K562 treated with DMSO at 1 percent for 12 hours (cell line): ENCODE measurements around the gene RPS18. TPM values are rescaled to one million over a fixed set of nuclear protein-coding genes. Genes with fewer than 3 reads are reported as not detected.

ENCODE experiments used
- total RNA-seq: library from RNA; unstranded; fragments of 300-600 nt; gene quantifications from 2 replicates; pipeline ENCODE4 v1.2.3, GENCODE V29; 2022; ENCODE audit not compliant: insufficient read depth

Gene RPS18
- 11,156 and 15,789 TPM in 2 replicates for total RNA-seq

DNA sequence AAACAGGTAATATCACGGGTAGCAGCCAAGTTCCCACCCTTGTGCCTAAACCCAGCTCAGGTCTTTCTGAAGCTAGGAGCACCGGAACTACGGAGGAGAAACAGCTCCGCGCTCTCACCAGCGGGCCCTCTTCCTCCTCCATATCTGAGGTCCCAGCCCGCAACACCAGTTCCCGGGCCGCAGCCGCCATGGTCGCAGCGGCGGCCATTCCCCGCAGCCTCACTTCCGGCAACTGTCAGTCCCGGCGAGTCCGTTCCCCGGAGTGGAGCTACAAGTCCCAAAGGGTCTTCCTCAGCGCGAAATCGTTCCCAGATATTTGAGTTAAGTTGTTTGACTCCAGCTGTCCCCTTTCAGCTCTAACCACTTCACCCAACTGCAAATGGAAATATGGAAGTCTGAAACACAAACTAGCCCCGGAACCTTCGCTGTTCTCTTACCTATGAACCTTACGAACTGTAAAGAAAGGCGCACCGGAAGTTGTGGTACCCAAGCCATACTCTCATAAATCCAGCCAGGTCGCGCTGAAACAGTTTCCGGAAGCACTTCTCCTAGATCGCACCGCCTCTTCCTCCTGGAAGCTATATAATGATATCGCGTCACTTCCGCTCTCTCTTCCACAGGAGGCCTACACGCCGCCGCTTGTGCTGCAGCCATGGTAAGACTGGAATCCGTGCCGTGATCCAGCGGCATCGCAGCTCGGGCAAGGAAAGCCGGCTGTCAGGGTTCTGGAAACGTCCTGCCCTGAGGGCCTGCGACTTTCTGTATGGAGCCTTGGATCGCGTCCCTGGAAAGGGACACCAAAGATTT lies at the start of gene RPS18, which contains the start of gene VPS52:
Gene RPS18 (plus strand): TSS at position 608 of the 807 bp plus-strand sequence. CDS start 45 bp downstream, at position 653.
Gene VPS52 (minus strand): TSS at position 409 of the 807 bp plus-strand sequence. CDS start 201 bp downstream, at position 208.

DNA sequence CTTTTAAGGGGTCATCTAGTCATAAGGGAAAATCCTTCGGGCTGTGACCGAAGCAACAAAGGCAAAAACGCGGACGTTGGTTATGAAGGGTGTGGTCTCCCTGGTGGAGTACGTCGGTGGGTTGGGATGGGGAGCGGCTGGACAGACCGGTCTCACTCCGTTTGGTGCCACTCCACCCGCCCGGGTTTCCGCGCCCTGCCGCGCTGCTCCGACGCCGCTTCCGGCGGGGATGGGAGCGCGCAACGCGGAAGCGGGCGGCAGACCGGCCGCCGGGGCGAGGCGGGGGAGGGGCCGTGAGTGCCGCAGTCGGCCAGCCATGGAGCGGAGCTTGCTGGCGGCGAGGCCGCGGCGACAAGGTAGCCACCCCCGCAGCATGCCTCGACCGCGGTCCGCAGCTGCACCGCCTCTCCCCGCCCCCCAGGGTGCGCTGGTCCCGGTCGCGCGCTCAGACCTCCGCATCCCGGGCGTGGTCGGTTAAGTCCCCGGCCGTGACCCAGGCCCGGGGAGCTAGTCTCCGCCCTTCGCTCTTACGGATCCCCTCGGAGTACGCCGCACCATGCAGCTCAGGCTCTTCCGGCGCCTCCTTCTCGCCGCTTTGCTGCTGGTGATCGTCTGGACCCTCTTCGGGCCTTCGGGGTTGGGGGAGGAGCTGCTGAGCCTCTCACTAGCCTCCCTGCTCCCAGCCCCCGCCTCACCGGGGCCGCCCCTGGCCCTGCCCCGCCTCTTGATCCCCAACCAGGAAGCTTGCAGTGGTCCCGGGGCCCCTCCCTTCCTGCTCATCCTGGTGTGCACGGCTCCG lies 5.2 kb downstream of the RPS18 start, which contains the start of gene B3GALT4:
Gene B3GALT4 (plus strand): TSS at position 260 of the 799 bp plus-strand sequence. CDS start 297 bp downstream, at position 557.

DNA sequence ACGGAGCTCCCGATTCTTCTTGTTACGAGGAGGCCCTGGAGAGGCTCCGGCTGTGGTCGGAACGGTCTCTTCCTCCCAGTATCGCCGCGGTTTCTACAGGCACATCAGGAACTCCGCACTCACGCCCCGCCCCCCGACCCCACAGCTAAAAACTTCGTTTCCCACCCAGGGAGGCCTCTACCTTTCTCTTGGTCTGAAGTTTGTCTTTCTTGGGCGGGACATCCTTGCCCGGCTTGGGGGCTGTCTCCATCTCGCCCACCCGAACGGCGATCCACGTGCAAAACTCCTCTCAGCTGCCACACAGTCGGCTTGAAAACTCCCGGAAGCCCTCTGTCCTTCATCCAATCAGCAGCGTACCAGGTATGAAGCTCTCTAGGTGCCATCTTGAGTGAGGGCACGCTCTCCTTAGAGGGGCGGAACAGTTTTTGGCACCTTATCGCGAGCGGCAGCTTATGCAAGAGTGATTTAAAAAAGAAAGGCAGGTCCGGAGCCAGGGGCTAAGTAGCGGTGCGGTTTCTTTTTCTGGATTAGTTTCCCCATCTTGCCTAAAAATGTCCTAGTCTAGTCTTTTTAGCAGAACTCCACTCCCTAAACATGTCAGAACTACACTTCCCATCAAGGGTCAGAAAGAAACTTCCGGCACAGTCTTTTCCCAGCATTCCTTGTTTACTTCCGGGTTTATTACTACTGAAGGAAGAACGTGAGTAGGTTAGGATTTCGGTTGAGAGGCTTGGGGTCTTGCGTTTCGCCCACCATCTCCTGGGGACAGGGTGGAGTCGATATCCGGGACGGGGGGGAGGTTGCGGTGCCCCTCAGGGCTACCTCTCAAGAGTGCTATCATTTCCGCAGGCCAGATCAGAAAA lies 17.3 kb downstream of the RPS18 start, which contains the start of the genes PFDN6 and WDR46:
Gene PFDN6 (plus strand): TSS at position 681 of the 863 bp plus-strand sequence. CDS start 256 bp downstream, outside the sequence.
Gene WDR46 (minus strand): TSS at position 319 of the 863 bp plus-strand sequence. CDS start 69 bp downstream, at position 250.

DNA sequence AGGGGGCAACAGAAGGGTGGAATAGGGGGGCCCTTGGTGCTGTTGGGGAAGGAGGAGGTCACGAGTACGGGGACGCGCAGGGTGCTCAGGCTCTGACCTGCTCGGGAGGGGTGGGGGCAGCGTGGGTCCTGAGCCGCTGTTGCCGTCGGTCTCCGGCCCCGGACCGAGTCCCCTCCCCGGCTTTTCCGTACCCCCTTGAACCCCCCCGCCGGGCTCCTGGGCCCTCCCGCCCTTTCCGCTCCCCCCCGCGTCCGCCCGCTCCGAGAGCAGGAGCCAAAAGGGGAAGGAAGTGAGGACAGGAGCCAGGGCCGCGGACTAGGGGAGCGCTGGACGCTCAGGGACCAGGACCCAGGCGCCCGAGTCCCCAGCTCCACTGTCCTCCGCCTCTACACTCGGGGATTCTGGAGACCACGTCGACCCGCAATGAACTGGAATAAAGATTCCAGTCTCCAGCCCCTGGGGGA lies 26.9 kb downstream of the RPS18 start, which contains the start of gene RGL2:
Gene RGL2 (minus strand): TSS at position 170 of the 464 bp plus-strand sequence. CDS start 332 bp downstream, outside the sequence.

DNA sequence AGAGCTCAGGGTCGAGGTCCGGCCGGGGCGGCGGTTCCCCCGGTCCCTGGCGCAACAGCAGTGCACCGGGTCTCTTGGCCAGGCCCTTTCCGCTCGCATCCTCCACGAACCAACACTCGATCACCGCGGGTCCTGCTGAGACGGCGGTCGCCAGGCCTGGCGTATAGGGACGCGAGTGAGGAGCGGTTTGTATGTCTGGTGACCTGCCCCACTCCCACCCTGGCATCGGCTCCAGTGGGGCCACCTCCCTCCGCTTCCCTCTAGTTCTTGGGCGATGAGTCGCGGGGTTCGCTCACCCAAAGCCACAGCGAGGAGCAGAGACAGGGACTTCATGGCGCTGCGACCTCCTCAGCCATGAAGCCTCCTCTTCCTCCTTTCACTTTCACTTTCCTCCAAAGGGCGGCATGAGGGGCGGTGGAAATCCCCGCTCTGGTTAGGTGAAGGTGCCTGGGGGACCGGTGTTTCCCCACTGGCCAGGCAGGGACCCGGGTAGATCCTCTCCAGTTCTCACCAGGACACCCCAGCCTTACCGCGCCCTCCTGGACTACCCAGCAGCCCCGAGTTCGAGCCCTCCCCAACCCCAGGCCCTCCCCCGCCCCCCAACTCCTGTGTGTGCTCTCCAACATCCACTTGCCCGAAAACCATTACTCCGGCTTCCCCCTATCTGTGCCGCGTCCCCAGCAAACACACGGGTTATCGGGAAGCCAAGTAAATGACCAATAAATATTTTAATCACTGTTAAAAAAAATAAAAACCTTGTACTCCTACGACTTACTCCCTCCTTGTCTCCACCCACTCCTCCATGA lies 42.0 kb downstream of the RPS18 start, which contains the start of gene TAPBP:
Gene TAPBP (minus strand): TSS at position 370 of the 806 bp plus-strand sequence. CDS start 37 bp downstream, at position 333.

DNA sequence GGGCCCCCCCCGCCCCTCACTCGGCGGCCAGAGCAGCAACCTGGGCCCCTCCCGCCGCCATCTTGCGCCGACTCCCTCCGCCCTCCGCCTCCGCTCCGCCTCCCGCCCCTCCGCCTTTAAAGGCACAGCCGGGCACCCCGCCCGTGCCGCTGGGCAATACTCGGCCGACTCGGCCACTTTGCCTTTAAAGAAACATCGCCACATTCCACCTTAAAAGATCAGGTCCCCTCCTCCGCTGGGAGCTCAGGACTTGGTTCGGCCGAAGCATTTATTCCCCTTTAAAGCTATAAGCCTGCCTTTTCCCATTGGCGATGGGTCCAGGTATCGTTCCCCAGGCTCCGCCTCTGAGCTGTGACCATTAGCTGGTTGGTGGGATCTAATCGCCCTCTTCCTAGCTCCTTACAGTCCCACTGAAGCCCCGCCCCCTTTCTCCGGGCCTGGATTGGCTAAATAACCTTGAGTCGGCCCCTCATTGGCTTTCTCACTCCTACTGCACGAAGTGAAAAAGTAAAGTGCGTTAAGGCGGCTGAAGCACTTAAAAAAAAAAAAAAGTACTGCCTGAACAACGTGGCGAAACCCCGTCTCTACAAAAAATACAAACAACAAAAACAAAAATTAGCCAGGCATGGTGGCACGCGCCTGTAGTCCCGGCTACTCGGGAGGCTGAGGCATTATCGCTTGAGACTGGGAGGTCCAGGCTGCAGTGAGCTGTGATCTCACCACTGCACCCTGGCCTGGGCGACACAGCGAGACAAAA lies 46.0 kb downstream of the RPS18 start, which contains the start of gene ZBTB22:
Gene ZBTB22 (minus strand): TSS at position 76 of the 757 bp plus-strand sequence. CDS start 828 bp downstream, outside the sequence.

Other genes with a start within 250 kb of the RPS18 start
- gene HLA-DPA1, start 198.4 kb upstream of the RPS18 start, total RNA-seq, result not detected in 2 replicates
- gene HLA-DPB1, start 196.1 kb upstream of the RPS18 start, total RNA-seq, result not detected in 2 replicates
- gene COL11A2, start 79.6 kb upstream of the RPS18 start, total RNA-seq, result 0.58 and 0.83 TPM in 2 replicates
- gene RXRB, start 71.4 kb upstream of the RPS18 start, total RNA-seq, result 28.9 and 37.5 TPM in 2 replicates
- gene SLC39A7, start 71.2 kb upstream of the RPS18 start, total RNA-seq, result 115 and 152 TPM in 2 replicates
- 16.8 TPM in 2 replicates for gene HSD17B8, start 67.4 kb upstream of the RPS18 start, total RNA-seq
- 49.0 and 55.3 TPM in 2 replicates for gene RING1, start 63.6 kb upstream of the RPS18 start, total RNA-seq
- 24.9 and 42.0 TPM in 2 replicates for gene VPS52, start 199 bp upstream of the RPS18 start, total RNA-seq
- gene B3GALT4, start 5.0 kb downstream of the RPS18 start, total RNA-seq, result 3.2 and 4.5 TPM in 2 replicates
- 48.0 and 55.6 TPM in 2 replicates for gene WDR46, start 17.2 kb downstream of the RPS18 start, total RNA-seq
- gene PFDN6, start 17.5 kb downstream of the RPS18 start, total RNA-seq, result 137 and 173 TPM in 2 replicates
- gene RGL2, start 26.9 kb downstream of the RPS18 start, total RNA-seq, result 19.0 and 32.5 TPM in 2 replicates
- 52.5 and 171 TPM in 2 replicates for gene TAPBP, start 42.0 kb downstream of the RPS18 start, total RNA-seq
- gene ZBTB22, start 45.7 kb downstream of the RPS18 start, total RNA-seq, result 10.6 and 12.5 TPM in 2 replicates
- gene DAXX, start 50.9 kb downstream of the RPS18 start, total RNA-seq, result 44.7 and 61.3 TPM in 2 replicates
- gene KIFC1, start 119.7 kb downstream of the RPS18 start, total RNA-seq, result 91.7 and 119 TPM in 2 replicates
- 62.9 and 79.9 TPM in 2 replicates for gene PHF1, start 138.9 kb downstream of the RPS18 start, total RNA-seq
- gene CUTA, start 146.0 kb downstream of the RPS18 start, total RNA-seq, result 427 and 491 TPM in 2 replicates
- 1.1 and 10.1 TPM in 2 replicates for gene SYNGAP1, start 148.0 kb downstream of the RPS18 start, total RNA-seq
- 7.0 and 13.1 TPM in 2 replicates for gene ZBTB9, start 182.5 kb downstream of the RPS18 start, total RNA-seq